HCT116 (cell line): ENCODE measurements around the gene CA10. TPM values are rescaled to one million over a fixed set of nuclear protein-coding genes. Genes with fewer than 3 reads are reported as not detected.

Experiments
- ATAC-seq: fragments of 200-7000 bp; cut with Tn5 transposase; 2 replicates; pipeline ENCODE4 v1.9.1; 2020; ENCODE audit warnings: mild to moderate bottlenecking, moderate library complexity
- BruUV-seq: library from RNA; stranded (reverse); fragments of 400-500 nt; replicated peaks from 2 replicates; lab custom pipeline; 2021; lab: Mats Ljungman, UMichigan
- CTCF ChIA-PET: fragments of 300-600 bp; sonication (Branson Sonifier 250); formaldehyde crosslinking; loops from one replicate; lab custom pipeline; 2021; ENCODE audit warnings: antibody characterized with exemption; lab: Charles Lee
- POLR2A ChIA-PET: fragments of 300-600, 350-600 bp; sonication (Branson Sonifier 250); formaldehyde crosslinking; loops from one replicate; lab custom pipeline; 2021; ENCODE audit warnings: antibody characterized with exemption; lab: Charles Lee
- RAD21 ChIA-PET, 2 experiments: fragments of 300-600 bp; sonication (Branson Sonifier 250); formaldehyde crosslinking; loops; one replicate each; lab custom pipeline; 2023; ENCODE audit warnings: low total read pairs in 2 of 2; ENCODE audit not compliant: uncharacterized antibody in 2 of 2, unreplicated experiment in 2 of 2, low non-redundant PET in 1 of 2; lab: Charles Lee
- DNase-seq: peaks from one replicate; pipeline ENCODE4 v3.0.0-alpha.2; 2010; ENCODE audit warnings: low read depth, low spot score
- H2AFZ ChIP-seq: fragments of 200-600 bp; shearing (Covaris generic), sonication (generic); 2 replicates; pipeline ENCODE4 v1.6.1; 2017; ENCODE audit warnings: low read depth, mixed run types, mixed read lengths, antibody characterized with exemption, low read length; ENCODE audit not compliant: poor library complexity, severe bottlenecking
- H3K27ac ChIP-seq: 2 replicates; pipeline ENCODE4 v1.5.1; 2012; ENCODE audit warnings: low read depth, low read length
- H3K27me3 ChIP-seq: fragments of 200-600 bp; sonication (generic); 2 replicates; pipeline ENCODE4 v1.6.1; 2016; ENCODE audit warnings: mixed run types, low read length, mixed read lengths; ENCODE audit not compliant: insufficient read depth
- H3K36me3 ChIP-seq, 2 experiments: fragments of 200-500 bp in 1 of 2; fragments of 200-600 bp in 1 of 2; sonication (Bioruptor generic) in 1 of 2; sonication (generic) in 1 of 2; 2 replicates each; pipeline versions ENCODE4 v1.5.1 to v1.6.1; 2014 to 2016; ENCODE audit warnings: low read length in 2 of 2, inconsistent platforms in 1 of 2, mixed read lengths in 1 of 2, mixed run types in 1 of 2; ENCODE audit not compliant: insufficient read depth in 2 of 2, control insufficient read depth in 1 of 2
- H3K4me1 ChIP-seq, 2 experiments: fragments of 200-600 bp in 1 of 2; sonication (generic) in 1 of 2; 2 replicates each; pipeline versions ENCODE4 v1.5.1 to v1.6.1; 2012 to 2017; ENCODE audit warnings: low read length in 2 of 2, inconsistent platforms in 1 of 2, mild to moderate bottlenecking in 1 of 2, mixed read lengths in 1 of 2, mixed run types in 1 of 2, moderate library complexity in 1 of 2; ENCODE audit not compliant: insufficient read depth in 2 of 2, control insufficient read depth in 1 of 2
- H3K4me2 ChIP-seq: fragments of 200-600 bp; sonication (generic); 2 replicates; pipeline ENCODE4 v1.6.1; 2017; ENCODE audit warnings: mixed run types, low read length, mixed read lengths
- H3K4me3 ChIP-seq, 2 experiments: fragments of 200-600 bp in 1 of 2; sonication (generic) in 1 of 2; replicated peaks in 1 of 2; 2 replicates each; pipeline ENCODE4 v1.5.1; 2011 to 2016; ENCODE audit warnings: low read length in 2 of 2, control low read depth in 1 of 2, low read depth in 1 of 2, mild to moderate bottlenecking in 1 of 2, mixed read lengths in 1 of 2, mixed run types in 1 of 2
- H3K79me2 ChIP-seq: fragments of 200-600 bp; sonication (generic); 2 replicates; pipeline ENCODE4 v1.6.1; 2017; ENCODE audit warnings: mild to moderate bottlenecking, mixed run types, low read length, moderate library complexity, mixed read lengths; ENCODE audit not compliant: insufficient read depth
- H3K9ac ChIP-seq: fragments of 200-600 bp; sonication (generic); 2 replicates; pipeline ENCODE4 v1.6.1; 2016; ENCODE audit warnings: low read length, mixed read lengths
- H3K9me2 ChIP-seq: fragments of 200-600 bp; sonication (generic), shearing (Covaris generic); 2 replicates; pipeline ENCODE4 v1.6.1; 2017; ENCODE audit warnings: mixed run types, mild to moderate bottlenecking, moderate library complexity; ENCODE audit not compliant: insufficient read depth
- H3K9me3 ChIP-seq, 2 experiments: fragments of 200-500 bp in 1 of 2; fragments of 200-600 bp in 1 of 2; sonication (Bioruptor generic) in 1 of 2; sonication (generic) in 1 of 2; 2 replicates each; pipeline ENCODE4 v1.6.1; 2014 to 2017; ENCODE audit warnings: low read length in 2 of 2, mixed read lengths in 2 of 2, inconsistent platforms in 1 of 2, low read depth in 1 of 2, mild to moderate bottlenecking in 1 of 2, mixed run types in 1 of 2, moderate library complexity in 1 of 2; ENCODE audit not compliant: control insufficient read depth in 1 of 2, insufficient read depth in 1 of 2
- H4K20me1 ChIP-seq: fragments of 200-600 bp; sonication (generic), shearing (Covaris generic); 2 replicates; pipeline ENCODE4 v1.6.1; 2017; ENCODE audit warnings: mixed run types, mild to moderate bottlenecking, moderate library complexity; ENCODE audit not compliant: insufficient read depth
- CBX3 ChIP-seq: IDR thresholded peaks from 2 replicates; pipeline ENCODE4 v1.6.1; 2012; ENCODE audit warnings: low read depth
- CEBPB ChIP-seq: IDR thresholded peaks from 2 replicates; pipeline ENCODE4 v1.6.1; 2012; ENCODE audit warnings: low read depth
- EGR1 ChIP-seq: IDR thresholded peaks from 2 replicates; pipeline ENCODE4 v1.6.1; 2012; ENCODE audit warnings: low read depth
- ELF1 ChIP-seq: IDR thresholded peaks from 2 replicates; pipeline ENCODE4 v1.6.1; 2012; ENCODE audit warnings: low read depth, borderline replicate concordance
- EZH2phosphoT487 ChIP-seq: fragments of 200-600 bp; IDR thresholded peaks from 2 replicates; pipeline ENCODE4 v1.6.1; 2018; ENCODE audit warnings: antibody characterized with exemption, borderline replicate concordance
- FOSL1 ChIP-seq: IDR thresholded peaks from 2 replicates; pipeline ENCODE4 v1.6.1; 2012; ENCODE audit warnings: low read depth
- JUND ChIP-seq: IDR thresholded peaks from 2 replicates; pipeline ENCODE4 v1.6.1; 2012
- RAD21 ChIP-seq: IDR thresholded peaks from 2 replicates; pipeline ENCODE4 v1.6.1; 2012; ENCODE audit warnings: low read depth, mild to moderate bottlenecking
- REST ChIP-seq: IDR thresholded peaks from 2 replicates; pipeline ENCODE4 v1.6.1; 2012; ENCODE audit warnings: low read depth
- SRF ChIP-seq: IDR thresholded peaks from 2 replicates; pipeline ENCODE4 v1.6.1; 2012; ENCODE audit warnings: low read depth
- YY1 ChIP-seq: IDR thresholded peaks from 2 replicates; pipeline ENCODE4 v1.6.1; 2011; ENCODE audit warnings: low read length, low read depth, moderate library complexity, mild to moderate bottlenecking; ENCODE audit not compliant: insufficient replicate concordance; ENCODE audit errors: extremely low read depth
- ZNF274 ChIP-seq: fragments of 200-500 bp; sonication (Bioruptor generic); IDR thresholded peaks from 2 replicates; pipeline ENCODE4 v1.6.1; 2014; ENCODE audit warnings: mild to moderate bottlenecking, low read depth, low read length, inconsistent platforms
- intact Hi-C: fragments of 100-400 bp; cut with micrococcal nuclease; formaldehyde crosslinking; loops from 2 replicates; pipeline ENCODE4 v1.10.0; 2022
- total RNA-seq: library from RNA; stranded (reverse); gene quantifications from one replicate; pipeline ENCODE4 v1.2.1, GENCODE V29; 2021; ENCODE audit not compliant: unreplicated experiment
- TF ChIP-seq, protein P1 (sequence below): IDR thresholded peaks from 2 replicates; pipeline ENCODE4 v1.6.1; 2012
- TF ChIP-seq, protein P2 (sequence below): IDR thresholded peaks from 2 replicates; pipeline ENCODE4 v1.6.1; 2012

The CA10 gene
- total RNA-seq, 1 experiment from 2014 or later = not detected

DNA sequence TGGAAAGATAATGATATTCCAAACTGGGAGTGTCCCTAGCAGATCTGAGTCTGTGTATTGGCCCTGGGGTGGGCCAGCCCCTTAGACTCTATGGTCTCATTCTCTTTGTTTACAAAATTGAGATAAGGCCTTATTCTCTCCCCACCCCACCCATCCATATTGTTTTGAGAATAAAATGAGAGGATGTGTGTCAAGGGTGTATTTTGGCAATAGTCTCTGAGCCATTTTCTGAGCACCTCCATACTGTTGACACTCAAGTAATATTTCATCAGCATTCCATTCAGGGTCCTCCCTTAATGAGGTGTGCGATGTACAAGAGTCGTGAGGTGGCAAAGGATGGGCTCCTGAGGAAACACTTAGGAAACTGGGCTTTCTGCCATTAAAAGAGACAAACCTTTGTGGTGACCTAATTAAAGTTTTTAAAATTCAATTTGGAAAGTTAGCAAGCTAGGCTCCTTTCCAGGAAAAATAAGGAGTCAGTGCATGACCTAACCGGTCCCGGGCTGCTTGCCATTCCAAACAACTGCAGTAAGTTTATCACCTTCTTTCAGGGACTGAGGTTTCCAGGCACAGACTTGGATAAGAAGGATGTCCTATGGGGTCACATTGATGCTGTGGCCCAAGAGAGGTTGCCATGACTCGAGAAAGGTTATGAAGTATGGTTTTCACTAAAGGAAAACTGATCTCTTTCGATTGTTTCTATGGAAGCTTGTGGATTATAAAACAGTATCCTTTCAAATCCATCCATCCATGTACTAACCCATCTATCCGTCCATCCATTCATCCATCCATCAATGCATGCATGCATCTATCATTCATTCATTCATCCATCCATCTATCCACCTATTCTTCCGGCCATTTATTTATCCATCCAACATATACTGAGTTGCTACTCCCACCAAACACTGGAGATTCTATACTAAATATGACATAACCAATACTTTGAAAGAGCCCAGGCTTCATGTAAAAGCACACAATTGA, 454.9 kb downstream of the CA10 start:
- Histone ChIP-seq H3K27ac (no peak overlapping the region), H3K9ac (no peak overlapping the region), H3K4me1 (no peaks in the 10 kb centered on the region), H3K27me3 (0 out of 2 replicates have a peak, but pooled peaks cover 5% of the 10 kb centered on the region), H3K4me3 (no peak overlapping the region), H3K9me3 (no peaks in the 10 kb centered on the region)
- BruUV-seq = no TSS peak
- intact Hi-C loops = no loop called here
- TF ChIP-seq YY1 = no peak
- no peak for TF ChIP-seq JUND
- TF ChIP-seq ELF1 = no peak
- no peak for TF ChIP-seq EZH2phosphoT487
- TF ChIP-seq, protein P1, sequence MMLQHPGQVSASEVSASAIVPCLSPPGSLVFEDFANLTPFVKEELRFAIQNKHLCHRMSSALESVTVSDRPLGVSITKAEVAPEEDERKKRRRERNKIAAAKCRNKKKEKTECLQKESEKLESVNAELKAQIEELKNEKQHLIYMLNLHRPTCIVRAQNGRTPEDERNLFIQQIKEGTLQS = no peak
- no peak for TF ChIP-seq RAD21
- TF ChIP-seq, all 23 proteins: peak for 0
- H3K36me3 ChIP-seq = no peaks in the 10 kb centered on the region
- ChIA-PET RAD21 (no interaction called here), CTCF (no interaction called here), POLR2A (no interaction called here)
- ATAC-seq (no peak), DNase-seq (no peak)
- H2AFZ ChIP-seq = no peak overlapping the region
- H4K20me1 ChIP-seq = no peaks in the 10 kb centered on the region
- H3K4me2 ChIP-seq = no peak overlapping the region
- H3K79me2 ChIP-seq = no peaks in the 10 kb centered on the region
- no peaks in the 10 kb centered on the region for H3K9me2 ChIP-seq

GRCh38 chr17:51702963-51703360, 455.6 kb downstream of the CA10 start:
- ATAC-seq (no peak), DNase-seq (no peak)
- Histone ChIP-seq H4K20me1 (no peaks in the 10 kb centered on the region), H3K27ac (no peak overlapping the region), H3K36me3 (no peaks in the 10 kb centered on the region), H3K4me2 (no peak overlapping the region), H3K9me2 (no peaks in the 10 kb centered on the region), H3K27me3 (0 out of 2 replicates have a peak, but pooled peaks cover 5% of the 10 kb centered on the region), H3K9me3 (no peaks in the 10 kb centered on the region), H3K79me2 (no peaks in the 10 kb centered on the region), H3K4me1 (no peaks in the 10 kb centered on the region), H3K4me3 (no peak overlapping the region), H2AFZ (no peak overlapping the region), H3K9ac (no peak overlapping the region)
- no TSS peak for BruUV-seq
- intact Hi-C loops = no loop called here
- TF ChIP-seq REST = no peak
- TF ChIP-seq SRF = no peak
- no peak for TF ChIP-seq RAD21
- no peak for TF ChIP-seq YY1
- no peak for TF ChIP-seq CBX3
- TF ChIP-seq FOSL1 = no peak
- no peak for TF ChIP-seq CEBPB
- TF ChIP-seq ZNF274 = no peak
- no peak for TF ChIP-seq EGR1
- TF ChIP-seq, protein P1 = no peak
- TF ChIP-seq, protein P2, sequence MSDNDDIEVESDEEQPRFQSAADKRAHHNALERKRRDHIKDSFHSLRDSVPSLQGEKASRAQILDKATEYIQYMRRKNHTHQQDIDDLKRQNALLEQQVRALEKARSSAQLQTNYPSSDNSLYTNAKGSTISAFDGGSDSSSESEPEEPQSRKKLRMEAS = no peak
- RAD21 ChIA-PET = no interaction called here
- CTCF ChIA-PET = no interaction called here
- POLR2A ChIA-PET = no interaction called here
